HUES6 (cell line): ENCODE data around the gene TRIO.

Experiments used
- H3K27ac ChIP-seq: 2 replicates; pipeline ENCODE4 v1.7.0; 2013; ENCODE audit warnings: low read depth, mild to moderate bottlenecking, low read length, inconsistent platforms
- H3K27me3 ChIP-seq: 2 replicates; pipeline ENCODE4 v1.6.1; 2013; ENCODE audit warnings: low read length; ENCODE audit not compliant: control insufficient read depth, insufficient read depth
- H3K36me3 ChIP-seq: 2 replicates; pipeline ENCODE4 v1.6.1; 2013; ENCODE audit warnings: low read length; ENCODE audit not compliant: control insufficient read depth, insufficient read depth
- H3K4me1 ChIP-seq: 2 replicates; pipeline ENCODE4 v1.6.1; 2013; ENCODE audit warnings: low read length; ENCODE audit not compliant: control insufficient read depth, insufficient read depth
- H3K4me3 ChIP-seq: 2 replicates; pipeline ENCODE4 v1.5.1; 2013; ENCODE audit warnings: low read depth, low read length
- H3K9ac ChIP-seq: one replicate; pipeline ENCODE4 v1.6.1; 2013; ENCODE audit warnings: mild to moderate bottlenecking, low read length
- H3K9me3 ChIP-seq: 2 replicates; pipeline ENCODE4 v1.6.1; 2013; ENCODE audit warnings: low read depth, low read length; ENCODE audit not compliant: control insufficient read depth, insufficient read depth

TRIO gene

GRCh38 chr5:14263699-14264098 is 120.6 kb downstream of the TRIO start:
- Histone ChIP-seq H3K9ac (no peak overlapping the region), H3K4me3 (no peak overlapping the region), H3K36me3 (no peaks in the 10 kb centered on the region), H3K9me3 (no peaks in the 10 kb centered on the region), H3K4me1 (peaks cover 95% of the 10 kb centered on the region), H3K27me3 (no peaks in the 10 kb centered on the region), H3K27ac (no peak overlapping the region)

- Histone ChIP-seq H3K4me1 (peaks cover 95% of the 10 kb centered on the region), H3K27me3 (no peaks in the 10 kb centered on the region), H3K4me3 (peak overlapping the region; percentile 53), H3K9ac (peak overlapping the region; percentile 66), H3K9me3 (no peaks in the 10 kb centered on the region), H3K36me3 (no peaks in the 10 kb centered on the region), H3K27ac (peak overlapping the region; percentile 89)
Measured at GRCh38 chr5:14264605-14265316, 121.6 kb downstream of the TRIO start.

- peak overlapping the region; percentile 89; the same call in 1 of the 2 replicates for H3K27ac ChIP-seq
- no peaks in the 10 kb centered on the region for H3K27me3 ChIP-seq
- H3K4me1 ChIP-seq = peaks cover 94% of the 10 kb centered on the region
- H3K9me3 ChIP-seq = no peaks in the 10 kb centered on the region
- no peak overlapping the region for H3K9ac ChIP-seq
- H3K36me3 ChIP-seq = no peaks in the 10 kb centered on the region
- H3K4me3 ChIP-seq = no peak overlapping the region
Measured at GRCh38 chr5:14265570-14265969, 122.4 kb downstream of the TRIO start.

- Histone ChIP-seq H3K27me3 (no peaks in the 10 kb centered on the region), H3K4me1 (peaks cover 88% of the 10 kb centered on the region), H3K4me3 (no peak overlapping the region), H3K9me3 (no peaks in the 10 kb centered on the region), H3K36me3 (peaks cover 4% of the 10 kb centered on the region; the same call in 1 of the 2 replicates), H3K9ac (peak overlapping the region; percentile 6), H3K27ac (peak overlapping the region; percentile 89; the same call in 1 of the 2 replicates)
Measured at GRCh38 chr5:14266171-14266570, 123.0 kb downstream of the TRIO start.

GRCh38 chr5:14266686-14267085 is 123.5 kb downstream of the TRIO start:
- H3K36me3 ChIP-seq = peaks cover 6% of the 10 kb centered on the region; the same call in 1 of the 2 replicates
- H3K4me3 ChIP-seq = no peak overlapping the region
- H3K27me3 ChIP-seq = no peaks in the 10 kb centered on the region
- H3K4me1 ChIP-seq = peaks cover 83% of the 10 kb centered on the region
- H3K9ac ChIP-seq = no peak overlapping the region
- H3K9me3 ChIP-seq = no peaks in the 10 kb centered on the region
- no peak overlapping the region for H3K27ac ChIP-seq

- Histone ChIP-seq H3K9me3 (no peaks in the 10 kb centered on the region), H3K4me3 (no peak overlapping the region), H3K4me1 (peaks cover 77% of the 10 kb centered on the region), H3K36me3 (peaks cover 6% of the 10 kb centered on the region; the same call in 1 of the 2 replicates), H3K27ac (peak overlapping the region; percentile 54; the same call in 1 of the 2 replicates), H3K27me3 (no peaks in the 10 kb centered on the region), H3K9ac (peak overlapping the region; percentile 32)
Measured at GRCh38 chr5:14267166-14267838, 124.2 kb downstream of the TRIO start.

GRCh38 chr5:14267991-14268708 is 125.0 kb downstream of the TRIO start:
- Histone ChIP-seq H3K27me3 (no peaks in the 10 kb centered on the region), H3K9ac (peak overlapping the region; percentile 57), H3K4me1 (peaks cover 70% of the 10 kb centered on the region), H3K9me3 (no peaks in the 10 kb centered on the region), H3K4me3 (peak overlapping the region; percentile 23; the same call in 1 of the 2 replicates), H3K27ac (peak overlapping the region; percentile 83), H3K36me3 (peaks cover 6% of the 10 kb centered on the region; the same call in 1 of the 2 replicates)

GRCh38 chr5:14268738-14269137 is 125.6 kb downstream of the TRIO start:
- Histone ChIP-seq H3K36me3 (peaks cover 6% of the 10 kb centered on the region; the same call in 1 of the 2 replicates), H3K9ac (peak overlapping the region; percentile 57), H3K9me3 (no peaks in the 10 kb centered on the region), H3K27ac (peak overlapping the region; percentile 83), H3K4me1 (peaks cover 71% of the 10 kb centered on the region), H3K27me3 (no peaks in the 10 kb centered on the region), H3K4me3 (0 out of 2 replicates have a peak overlapping the region, but pooled peaks have one; percentile 9)

GRCh38 chr5:14269395-14269794 is 126.3 kb downstream of the TRIO start:
- peak overlapping the region; percentile 19; the same call in 1 of the 2 replicates for H3K4me3 ChIP-seq
- peak overlapping the region; percentile 83 for H3K27ac ChIP-seq
- H3K4me1 ChIP-seq = peaks cover 66% of the 10 kb centered on the region

GRCh38 chr5:14270209-14270702 is 127.1 kb downstream of the TRIO start:
- peaks cover 59% of the 10 kb centered on the region for H3K4me1 ChIP-seq
- peak overlapping the region; percentile 83 for H3K27ac ChIP-seq
- H3K36me3 ChIP-seq = peaks cover 6% of the 10 kb centered on the region; the same call in 1 of the 2 replicates
- peak overlapping the region; percentile 19; the same call in 1 of the 2 replicates for H3K4me3 ChIP-seq
- no peaks in the 10 kb centered on the region for H3K27me3 ChIP-seq
- H3K9ac ChIP-seq = peak overlapping the region; percentile 57
- no peaks in the 10 kb centered on the region for H3K9me3 ChIP-seq

More at GRCh38 chr5:14269395-14269794, 126.3 kb downstream of the TRIO start:
- Histone ChIP-seq H3K9ac (peak overlapping the region; percentile 57), H3K9me3 (no peaks in the 10 kb centered on the region), H3K36me3 (peaks cover 6% of the 10 kb centered on the region; the same call in 1 of the 2 replicates), H3K27me3 (no peaks in the 10 kb centered on the region)
